HCT116 (cell line): ENCODE data around the gene RBM25. TPM values are rescaled to one million over a fixed set of nuclear protein-coding genes. Genes with fewer than 3 reads are reported as not detected.

Source experiments
- ATAC-seq: fragments of 200-7000 bp; cut with Tn5 transposase; 2 replicates; pipeline ENCODE4 v1.9.1; 2020; ENCODE audit warnings: mild to moderate bottlenecking, moderate library complexity
- BruUV-seq: library from RNA; stranded (reverse); fragments of 400-500 nt; replicated peaks from 2 replicates; lab custom pipeline; 2021; lab: Mats Ljungman, UMichigan
- CTCF ChIA-PET: fragments of 300-600 bp; sonication (Branson Sonifier 250); formaldehyde crosslinking; loops from one replicate; lab custom pipeline; 2021; ENCODE audit warnings: antibody characterized with exemption; lab: Charles Lee
- POLR2A ChIA-PET: fragments of 300-600, 350-600 bp; sonication (Branson Sonifier 250); formaldehyde crosslinking; loops from one replicate; lab custom pipeline; 2021; ENCODE audit warnings: antibody characterized with exemption; lab: Charles Lee
- RAD21 ChIA-PET, 2 experiments: fragments of 300-600 bp; sonication (Branson Sonifier 250); formaldehyde crosslinking; loops; one replicate each; lab custom pipeline; 2023; ENCODE audit warnings: low total read pairs in 2 of 2; ENCODE audit not compliant: uncharacterized antibody in 2 of 2, unreplicated experiment in 2 of 2, low non-redundant PET in 1 of 2; lab: Charles Lee
- DNase-seq: peaks from one replicate; pipeline ENCODE4 v3.0.0-alpha.2; 2010; ENCODE audit warnings: low read depth, low spot score
- H2AFZ ChIP-seq: fragments of 200-600 bp; shearing (Covaris generic), sonication (generic); 2 replicates; pipeline ENCODE4 v1.6.1; 2017; ENCODE audit warnings: low read depth, mixed run types, mixed read lengths, antibody characterized with exemption, low read length; ENCODE audit not compliant: poor library complexity, severe bottlenecking
- H3K27ac ChIP-seq: 2 replicates; pipeline ENCODE4 v1.5.1; 2012; ENCODE audit warnings: low read depth, low read length
- H3K27me3 ChIP-seq: fragments of 200-600 bp; sonication (generic); 2 replicates; pipeline ENCODE4 v1.6.1; 2016; ENCODE audit warnings: mixed run types, low read length, mixed read lengths; ENCODE audit not compliant: insufficient read depth
- H3K36me3 ChIP-seq, 2 experiments: fragments of 200-500 bp in 1 of 2; fragments of 200-600 bp in 1 of 2; sonication (Bioruptor generic) in 1 of 2; sonication (generic) in 1 of 2; 2 replicates each; pipeline versions ENCODE4 v1.5.1 to v1.6.1; 2014 to 2016; ENCODE audit warnings: low read length in 2 of 2, inconsistent platforms in 1 of 2, mixed read lengths in 1 of 2, mixed run types in 1 of 2; ENCODE audit not compliant: insufficient read depth in 2 of 2, control insufficient read depth in 1 of 2
- H3K4me1 ChIP-seq, 2 experiments: fragments of 200-600 bp in 1 of 2; sonication (generic) in 1 of 2; 2 replicates each; pipeline versions ENCODE4 v1.5.1 to v1.6.1; 2012 to 2017; ENCODE audit warnings: low read length in 2 of 2, inconsistent platforms in 1 of 2, mild to moderate bottlenecking in 1 of 2, mixed read lengths in 1 of 2, mixed run types in 1 of 2, moderate library complexity in 1 of 2; ENCODE audit not compliant: insufficient read depth in 2 of 2, control insufficient read depth in 1 of 2
- H3K4me2 ChIP-seq: fragments of 200-600 bp; sonication (generic); 2 replicates; pipeline ENCODE4 v1.6.1; 2017; ENCODE audit warnings: mixed run types, low read length, mixed read lengths
- H3K4me3 ChIP-seq, 2 experiments: fragments of 200-600 bp in 1 of 2; sonication (generic) in 1 of 2; replicated peaks in 1 of 2; 2 replicates each; pipeline ENCODE4 v1.5.1; 2011 to 2016; ENCODE audit warnings: low read length in 2 of 2, control low read depth in 1 of 2, low read depth in 1 of 2, mild to moderate bottlenecking in 1 of 2, mixed read lengths in 1 of 2, mixed run types in 1 of 2
- H3K79me2 ChIP-seq: fragments of 200-600 bp; sonication (generic); 2 replicates; pipeline ENCODE4 v1.6.1; 2017; ENCODE audit warnings: mild to moderate bottlenecking, mixed run types, low read length, moderate library complexity, mixed read lengths; ENCODE audit not compliant: insufficient read depth
- H3K9ac ChIP-seq: fragments of 200-600 bp; sonication (generic); 2 replicates; pipeline ENCODE4 v1.6.1; 2016; ENCODE audit warnings: low read length, mixed read lengths
- H3K9me2 ChIP-seq: fragments of 200-600 bp; sonication (generic), shearing (Covaris generic); 2 replicates; pipeline ENCODE4 v1.6.1; 2017; ENCODE audit warnings: mixed run types, mild to moderate bottlenecking, moderate library complexity; ENCODE audit not compliant: insufficient read depth
- H3K9me3 ChIP-seq, 2 experiments: fragments of 200-500 bp in 1 of 2; fragments of 200-600 bp in 1 of 2; sonication (Bioruptor generic) in 1 of 2; sonication (generic) in 1 of 2; 2 replicates each; pipeline ENCODE4 v1.6.1; 2014 to 2017; ENCODE audit warnings: low read length in 2 of 2, mixed read lengths in 2 of 2, inconsistent platforms in 1 of 2, low read depth in 1 of 2, mild to moderate bottlenecking in 1 of 2, mixed run types in 1 of 2, moderate library complexity in 1 of 2; ENCODE audit not compliant: control insufficient read depth in 1 of 2, insufficient read depth in 1 of 2
- H4K20me1 ChIP-seq: fragments of 200-600 bp; sonication (generic), shearing (Covaris generic); 2 replicates; pipeline ENCODE4 v1.6.1; 2017; ENCODE audit warnings: mixed run types, mild to moderate bottlenecking, moderate library complexity; ENCODE audit not compliant: insufficient read depth
- ATF3 ChIP-seq: IDR thresholded peaks from 2 replicates; pipeline ENCODE4 v1.6.1; 2012
- CBX3 ChIP-seq: IDR thresholded peaks from 2 replicates; pipeline ENCODE4 v1.6.1; 2012; ENCODE audit warnings: low read depth
- CTCF ChIP-seq, 3 experiments: fragments of 200-600 bp in 1 of 3; sonication (generic) in 1 of 3; IDR thresholded peaks in 2 of 3; conservative IDR thresholded peaks in 1 of 3; 2 replicates each; pipeline ENCODE4 v1.5.1; 2012 to 2017; ENCODE audit warnings: low read depth in 2 of 3, low read length in 2 of 3, antibody characterized with exemption in 1 of 3, borderline replicate concordance in 1 of 3, control low read depth in 1 of 3, mild to moderate bottlenecking in 1 of 3, mixed read lengths in 1 of 3, mixed run types in 1 of 3, moderate library complexity in 1 of 3; ENCODE audit not compliant: insufficient read depth in 1 of 3
- EGR1 ChIP-seq: IDR thresholded peaks from 2 replicates; pipeline ENCODE4 v1.6.1; 2012; ENCODE audit warnings: low read depth
- EZH2 ChIP-seq: fragments of 200-600 bp; sonication (generic); IDR thresholded peaks from 2 replicates; pipeline ENCODE4 v1.6.1; 2017; ENCODE audit warnings: antibody characterized with exemption, mixed run types
- EZH2phosphoT487 ChIP-seq: fragments of 200-600 bp; IDR thresholded peaks from 2 replicates; pipeline ENCODE4 v1.6.1; 2018; ENCODE audit warnings: antibody characterized with exemption, borderline replicate concordance
- FOSL1 ChIP-seq: IDR thresholded peaks from 2 replicates; pipeline ENCODE4 v1.6.1; 2012; ENCODE audit warnings: low read depth
- POLR2A ChIP-seq: IDR thresholded peaks from 2 replicates; pipeline ENCODE4 v1.7.0; 2011; ENCODE audit warnings: borderline replicate concordance; ENCODE audit not compliant: insufficient read depth, insufficient read length; ENCODE audit errors: extremely low read depth
- SP1 ChIP-seq: IDR thresholded peaks from 2 replicates; pipeline ENCODE4 v1.6.1; 2012; ENCODE audit warnings: low read depth
- YY1 ChIP-seq: IDR thresholded peaks from 2 replicates; pipeline ENCODE4 v1.6.1; 2011; ENCODE audit warnings: low read length, low read depth, moderate library complexity, mild to moderate bottlenecking; ENCODE audit not compliant: insufficient replicate concordance; ENCODE audit errors: extremely low read depth
- ZBTB33 ChIP-seq: IDR thresholded peaks from 2 replicates; pipeline ENCODE4 v1.6.1; 2011; ENCODE audit warnings: mild to moderate bottlenecking, low read length, moderate library complexity; ENCODE audit not compliant: insufficient replicate concordance; ENCODE audit errors: extremely low read depth
- ZFX ChIP-seq: fragments of 450-650 bp; IDR thresholded peaks from 2 replicates; pipeline ENCODE4 v1.6.1; 2017
- intact Hi-C: fragments of 100-400 bp; cut with micrococcal nuclease; formaldehyde crosslinking; loops from 2 replicates; pipeline ENCODE4 v1.10.0; 2022
- total RNA-seq: library from RNA; stranded (reverse); gene quantifications from one replicate; pipeline ENCODE4 v1.2.1, GENCODE V29; 2021; ENCODE audit not compliant: unreplicated experiment

Gene RBM25
- total RNA-seq, 1 experiment from 2014 or later: 80.1 TPM

GRCh38 chr14:73057944-73058223, 450 bp upstream of the RBM25 start:
- Histone ChIP-seq H3K9ac (peak overlapping the region; percentile 90), H3K79me2 (peaks cover 55% of the 10 kb centered on the region), H3K9me3 (no peaks in the 10 kb centered on the region), H2AFZ (peak overlapping the region; percentile 58), H3K4me1 (peaks cover 7 to 17% of the 10 kb centered on the region in 2 experiments), H3K9me2 (no peaks in the 10 kb centered on the region), H3K27me3 (no peaks in the 10 kb centered on the region), H3K4me2 (peak overlapping the region; percentile 73), H4K20me1 (peaks cover 18% of the 10 kb centered on the region; the same call in 1 of the 2 replicates), H3K27ac (peak overlapping the region; percentile 82), H3K4me3 (peak overlapping the region; percentile 80 to 98), H3K36me3 (no peaks in the 10 kb centered on the region; a peak in 1 of 4 replicates)
- ChIA-PET RAD21 (no interaction called here), CTCF (no interaction called here), POLR2A (interaction anchor here (1.2 to 2.2 kb wide), 8 partner anchors 8 to 401 kb away, joined by 3 to 11 read pairs (median 6); partner anchors contain the start of genes NUMB and ZFYVE1)
- no TSS peak for BruUV-seq
- no peak for TF ChIP-seq EZH2
- no peak for TF ChIP-seq ATF3
- TF ChIP-seq ZBTB33: no peak
- peak; percentile 4 for ATAC-seq
- intact Hi-C loops: no loop called here
- no peak for DNase-seq

GRCh38 chr14:73058922-73059673, 764 bp downstream of the RBM25 start:
- H3K4me2 ChIP-seq: peak overlapping the region; percentile 73
- peak overlapping the region; percentile 84 for H3K27ac ChIP-seq
- ChIA-PET POLR2A (interaction anchor here (1.1 to 2.2 kb wide), 9 partner anchors 9 to 97 kb away, joined by 3 to 11 read pairs (median 6); partner anchors contain the start of gene ZFYVE1), CTCF (no interaction called here), RAD21 (no interaction called here)
- peak overlapping the region; percentile 90 for H3K9ac ChIP-seq
- TSS peak; percentile 51 for BruUV-seq
- peaks cover 26% of the 10 kb centered on the region; the same call in 1 of the 2 replicates for H4K20me1 ChIP-seq
- H3K9me3 ChIP-seq: no peaks in the 10 kb centered on the region
- H3K27me3 ChIP-seq: no peaks in the 10 kb centered on the region
- no peak overlapping the region for H2AFZ ChIP-seq
- intact Hi-C loops: no loop called here
- peaks cover 67% of the 10 kb centered on the region for H3K79me2 ChIP-seq
- DNase-seq (no peak), ATAC-seq (peak; percentile 24)
- H3K36me3 ChIP-seq: peaks cover 0 to 3% of the 10 kb centered on the region in 2 experiments; a peak in 1 of 4 replicates
- peak overlapping the region; percentile 80 to 98 for H3K4me3 ChIP-seq
- no peaks in the 10 kb centered on the region for H3K9me2 ChIP-seq
- H3K4me1 ChIP-seq: peaks cover 7 to 17% of the 10 kb centered on the region in 2 experiments
- TF ChIP-seq POLR2A (no peak), ZFX (no peak; the same call in 1 of the 2 replicates), EZH2phosphoT487 (no peak), EGR1 (no peak), CBX3 (no peak), YY1 (no peak), FOSL1 (no peak), SP1 (no peak), CTCF (IDR thresholded peaks at IDR 0.05 in 2 of 3, conservative IDR thresholded peaks at IDR 0.05 in 1 of 3; ENCODE audit: borderline replicate concordance in 1 of 3, insufficient read depth in 1 of 3, low read depth in 2 of 3, low read length in 2 of 3) (no peak)
